HL-60 (cell line): Measurements from ENCODE around the gene GRHL1.
A peak's percentile ranks its signal among the peaks of the same experiment; 100 is the strongest.

Experiments used
- DNase-seq, 2 experiments: peaks; one replicate each; pipeline ENCODE4 v3.0.0-alpha.2; 2010 to 2020; ENCODE audit warnings: low read depth in 1 of 2, low spot score in 1 of 2
- H3K27ac ChIP-seq: fragments of 250-450 bp; sonication (Bioruptor Pico); replicated peaks from 2 replicates; pipeline ENCODE4 v1.5.1; 2020; ENCODE audit warnings: mild to moderate bottlenecking, moderate library complexity
- H3K27me3 ChIP-seq: fragments of 250-450 bp; sonication (Bioruptor Pico); 2 replicates; pipeline ENCODE4 v1.5.1; 2021; ENCODE audit warnings: mild to moderate bottlenecking, moderate library complexity; ENCODE audit not compliant: insufficient read depth, poor library complexity, severe bottlenecking
- H3K4me3 ChIP-seq: replicated peaks from 2 replicates; pipeline ENCODE4 v1.5.1; 2011; ENCODE audit warnings: mild to moderate bottlenecking, control low read depth, low read length; ENCODE audit not compliant: insufficient read depth
- CTCF ChIP-seq: IDR thresholded peaks from one replicate; pipeline ENCODE4 v1.5.1; 2011; ENCODE audit warnings: low read length, control low read depth, inconsistent platforms; ENCODE audit not compliant: insufficient read depth
- GABPA ChIP-seq: IDR thresholded peaks from 2 replicates; pipeline ENCODE4 v1.6.1; 2012; ENCODE audit warnings: low read depth
- POLR2AphosphoS5 ChIP-seq: IDR thresholded peaks from 2 replicates; pipeline ENCODE4 v1.6.1; 2012; ENCODE audit warnings: low read depth
- REST ChIP-seq: IDR thresholded peaks from 2 replicates; pipeline ENCODE4 v1.6.1; 2012; ENCODE audit warnings: low read depth; ENCODE audit not compliant: insufficient replicate concordance
- SPI1 ChIP-seq: IDR thresholded peaks from 2 replicates; pipeline ENCODE4 v1.6.1; 2012; ENCODE audit warnings: low read depth, mild to moderate bottlenecking, borderline replicate concordance

The GRHL1 gene

GRCh38 chr2:10042301-10043161, 91.0 kb downstream of the GRHL1 start:
- Histone ChIP-seq H3K27ac (no peak overlapping the region), H3K4me3 (no peak overlapping the region)
- DNase-seq = no peak

GRCh38 chr2:10043256-10043905, 91.9 kb downstream of the GRHL1 start, which contains the start of gene KLF11:
Gene KLF11 (plus strand): TSS chr2:10043550. CDS start chr2:10043717, 167 bp downstream.
- H3K27ac ChIP-seq = no peak within 1 kb of the TSS
- TF ChIP-seq GABPA (no peak), CTCF (no peak), SPI1 (no peak), POLR2AphosphoS5 (no peak), REST (no peak)
- DNase-seq = peak; percentile 44 to 51
- peak within 1 kb of the TSS; percentile 33 for H3K4me3 ChIP-seq
- H3K27me3 ChIP-seq = peaks cover 3% of the 10 kb centered on the region

More at GRCh38 chr2:10042301-10043161, 91.0 kb downstream of the GRHL1 start:
- TF ChIP-seq REST (no peak), GABPA (no peak), POLR2AphosphoS5 (no peak), SPI1 (no peak), CTCF (no peak)
- H3K27me3 ChIP-seq = peaks cover 3% of the 10 kb centered on the region

- Histone ChIP-seq H3K27ac (no peak overlapping the region), H3K4me3 (peak overlapping the region; percentile 33), H3K27me3 (peaks cover 3% of the 10 kb centered on the region)
- DNase-seq = peak; percentile 59 to 75
- TF ChIP-seq REST (no peak), SPI1 (no peak), GABPA (no peak), CTCF (no peak), POLR2AphosphoS5 (no peak)
Measured at GRCh38 chr2:10043906-10044601, 92.6 kb downstream of the GRHL1 start.
